Measurements from ENCODE around the gene FKBP2. TPM values are rescaled to one million over a fixed set of nuclear protein-coding genes. Genes with fewer than 3 reads are reported as not detected.

The FKBP2 gene
- total and polyA plus RNA-seq, 2 of the 13 experiments (the other 11 are each of a cell fraction or from before 2014, with no cell fraction given), result 30.1 to 53.3 TPM

DNA sequence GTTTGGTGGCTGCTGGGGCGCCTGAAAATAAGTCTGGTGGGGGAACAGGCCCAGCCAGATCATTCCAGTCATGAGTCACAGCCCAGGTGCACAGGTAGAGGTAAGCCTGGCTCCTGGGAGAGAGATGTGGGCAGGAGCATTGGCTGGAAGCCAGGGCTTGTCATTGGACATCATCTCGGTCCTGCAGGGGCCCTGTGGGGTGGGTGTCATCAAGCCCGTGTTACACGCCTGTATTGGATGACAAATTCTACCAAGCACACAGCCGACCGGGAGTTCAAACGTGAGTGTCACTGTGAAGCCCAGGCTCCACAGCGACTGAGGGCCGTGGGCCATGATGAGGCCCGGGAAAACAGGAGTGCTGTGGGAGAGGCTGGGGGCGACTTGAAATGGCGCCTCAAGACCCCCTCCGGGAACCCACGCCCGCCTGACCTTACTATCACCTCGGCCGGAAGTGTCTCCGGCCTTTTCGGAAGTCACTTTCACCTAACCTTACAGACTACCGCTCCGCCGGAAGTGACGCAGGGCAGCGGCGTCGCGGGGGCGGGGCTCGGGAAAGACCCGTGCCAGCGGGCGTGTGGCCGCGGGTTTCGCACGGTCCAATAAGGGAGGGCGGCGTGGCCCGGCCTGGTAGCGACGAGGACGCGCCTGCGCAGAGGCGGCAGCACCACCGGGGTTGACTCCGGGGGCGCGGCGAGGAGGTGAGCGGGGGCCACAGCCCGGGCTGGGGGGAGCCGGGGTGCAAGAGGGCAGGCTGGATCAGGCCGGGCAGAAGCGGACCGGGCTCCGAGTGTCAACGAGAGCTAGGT lies at the start of gene FKBP2 (continued):
- TF ChIP-seq ZFP91 (CRISPR knock-in tag; IDR thresholded peaks at IDR 0.05; ENCODE audit: borderline replicate concordance), result peak; percentile 76
- peak; percentile 68; the same call in 1 of the 2 replicates for TF ChIP-seq BRD4 (CRISPR knock-in tag; IDR thresholded peaks at IDR 0.05)
- no peak for TF ChIP-seq MTA1 (CRISPR knock-in tag; IDR thresholded peaks at IDR 0.05; ENCODE audit: borderline replicate concordance)
- no peak for TF ChIP-seq HDAC6 (IDR thresholded peaks at IDR 0.05; ENCODE audit: low read depth, low read length)
- peak; percentile 77 for TF ChIP-seq ZBTB7A (CRISPR knock-in tag; IDR thresholded peaks at IDR 0.05)
- TF ChIP-seq ZNF24 (IDR thresholded peaks at IDR 0.05), result no peak
- TF ChIP-seq IRX3 (CRISPR knock-in tag; IDR thresholded peaks at IDR 0.05; ENCODE audit: borderline replicate concordance, low read depth), result no peak
- 0 out of 2 replicates have a peak, but pooled peaks have one; percentile 16 for TF ChIP-seq NFE2L1 (CRISPR knock-in tag; IDR thresholded peaks at IDR 0.05; ENCODE audit: borderline replicate concordance)
- no peak for TF ChIP-seq ZC3H4 (CRISPR knock-in tag; IDR thresholded peaks at IDR 0.05; ENCODE audit: borderline replicate concordance)
- 0 out of 2 replicates have a peak, but pooled peaks have one; percentile 38 for TF ChIP-seq SMAD1 (CRISPR knock-in tag; IDR thresholded peaks at IDR 0.05; ENCODE audit: borderline replicate concordance, low read depth)
- TF ChIP-seq ZFP36 (IDR thresholded peaks at IDR 0.05; ENCODE audit: borderline replicate concordance, low read depth, low read length, partially characterized antibody), result no peak
- peak; percentile 86; the same call in 1 of the 2 replicates for TF ChIP-seq YEATS2 (CRISPR knock-in tag; IDR thresholded peaks at IDR 0.05; ENCODE audit: borderline replicate concordance)
- peak; percentile 67; the same call in 1 of the 2 replicates for TF ChIP-seq ZNF350 (CRISPR knock-in tag; IDR thresholded peaks at IDR 0.05; ENCODE audit: borderline replicate concordance, low read depth)
- TF ChIP-seq MTF1 (CRISPR knock-in tag; IDR thresholded peaks at IDR 0.05), result no peak
- TF ChIP-seq SRSF9 (IDR thresholded peaks at IDR 0.05; ENCODE audit: borderline replicate concordance, insufficient read depth, low read depth, low read length, poor library complexity, severe bottlenecking), result no peak
- peak; percentile 26 for TF ChIP-seq CSRNP1 (CRISPR knock-in tag; IDR thresholded peaks at IDR 0.05)
- TF ChIP-seq PTBP1 (IDR thresholded peaks at IDR 0.05; ENCODE audit: low read depth, low read length, poor library complexity, severe bottlenecking), result no peak
- TF ChIP-seq, protein P1, sequence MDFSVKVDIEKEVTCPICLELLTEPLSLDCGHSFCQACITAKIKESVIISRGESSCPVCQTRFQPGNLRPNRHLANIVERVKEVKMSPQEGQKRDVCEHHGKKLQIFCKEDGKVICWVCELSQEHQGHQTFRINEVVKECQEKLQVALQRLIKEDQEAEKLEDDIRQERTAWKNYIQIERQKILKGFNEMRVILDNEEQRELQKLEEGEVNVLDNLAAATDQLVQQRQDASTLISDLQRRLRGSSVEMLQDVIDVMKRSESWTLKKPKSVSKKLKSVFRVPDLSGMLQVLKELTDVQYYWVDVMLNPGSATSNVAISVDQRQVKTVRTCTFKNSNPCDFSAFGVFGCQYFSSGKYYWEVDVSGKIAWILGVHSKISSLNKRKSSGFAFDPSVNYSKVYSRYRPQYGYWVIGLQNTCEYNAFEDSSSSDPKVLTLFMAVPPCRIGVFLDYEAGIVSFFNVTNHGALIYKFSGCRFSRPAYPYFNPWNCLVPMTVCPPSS (IDR thresholded peaks at IDR 0.05), result no peak
- TF ChIP-seq GABPB1 (CRISPR knock-in tag; IDR thresholded peaks at IDR 0.05), result peak; percentile 97
- peak; percentile 83 for TF ChIP-seq DR1 (CRISPR knock-in tag; IDR thresholded peaks at IDR 0.05)
- TF ChIP-seq BCL6 (CRISPR knock-in tag; IDR thresholded peaks at IDR 0.05), result no peak
- TF ChIP-seq ZFAT (CRISPR knock-in tag; conservative IDR thresholded peaks at IDR 0.05), result no peak
- TF ChIP-seq, protein P2, sequence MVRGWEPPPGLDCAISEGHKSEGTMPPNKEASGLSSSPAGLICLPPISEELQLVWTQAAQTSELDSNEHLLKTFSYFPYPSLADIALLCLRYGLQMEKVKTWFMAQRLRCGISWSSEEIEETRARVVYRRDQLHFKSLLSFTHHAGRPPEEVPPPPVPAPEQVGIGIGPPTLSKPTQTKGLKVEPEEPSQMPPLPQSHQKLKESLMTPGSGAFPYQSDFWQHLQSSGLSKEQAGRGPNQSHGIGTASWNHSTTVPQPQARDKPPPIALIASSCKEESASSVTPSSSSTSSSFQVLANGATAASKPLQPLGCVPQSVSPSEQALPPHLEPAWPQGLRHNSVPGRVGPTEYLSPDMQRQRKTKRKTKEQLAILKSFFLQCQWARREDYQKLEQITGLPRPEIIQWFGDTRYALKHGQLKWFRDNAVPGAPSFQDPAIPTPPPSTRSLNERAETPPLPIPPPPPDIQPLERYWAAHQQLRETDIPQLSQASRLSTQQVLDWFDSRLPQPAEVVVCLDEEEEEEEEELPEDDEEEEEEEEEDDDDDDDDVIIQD (CRISPR knock-in tag; IDR thresholded peaks at IDR 0.05; ENCODE audit: low read depth), result no peak
- peak; percentile 23; the same call in 1 of the 2 replicates for TF ChIP-seq CEBPG (CRISPR knock-in tag; IDR thresholded peaks at IDR 0.05)

All from HepG2 (cell line).